ENCODE data around the gene TNFAIP8L3.

GRCh38 chr15:51103330-51103729 is 8.6 kb upstream of the TNFAIP8L3 start:
- TF ChIP-seq, protein P1, sequence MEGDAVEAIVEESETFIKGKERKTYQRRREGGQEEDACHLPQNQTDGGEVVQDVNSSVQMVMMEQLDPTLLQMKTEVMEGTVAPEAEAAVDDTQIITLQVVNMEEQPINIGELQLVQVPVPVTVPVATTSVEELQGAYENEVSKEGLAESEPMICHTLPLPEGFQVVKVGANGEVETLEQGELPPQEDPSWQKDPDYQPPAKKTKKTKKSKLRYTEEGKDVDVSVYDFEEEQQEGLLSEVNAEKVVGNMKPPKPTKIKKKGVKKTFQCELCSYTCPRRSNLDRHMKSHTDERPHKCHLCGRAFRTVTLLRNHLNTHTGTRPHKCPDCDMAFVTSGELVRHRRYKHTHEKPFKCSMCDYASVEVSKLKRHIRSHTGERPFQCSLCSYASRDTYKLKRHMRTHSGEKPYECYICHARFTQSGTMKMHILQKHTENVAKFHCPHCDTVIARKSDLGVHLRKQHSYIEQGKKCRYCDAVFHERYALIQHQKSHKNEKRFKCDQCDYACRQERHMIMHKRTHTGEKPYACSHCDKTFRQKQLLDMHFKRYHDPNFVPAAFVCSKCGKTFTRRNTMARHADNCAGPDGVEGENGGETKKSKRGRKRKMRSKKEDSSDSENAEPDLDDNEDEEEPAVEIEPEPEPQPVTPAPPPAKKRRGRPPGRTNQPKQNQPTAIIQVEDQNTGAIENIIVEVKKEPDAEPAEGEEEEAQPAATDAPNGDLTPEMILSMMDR (IDR thresholded peaks at IDR 0.05) = no peak
- TF ChIP-seq POLR2A (IDR thresholded peaks at IDR 0.05) = no peak

Measured in Peyer's patch (tissue), 4 donors.